ENCODE results near the gene ITGA7. TPM values are rescaled to one million over a fixed set of nuclear protein-coding genes. Genes with fewer than 3 reads are reported as not detected.

The ITGA7 gene
- total RNA-seq, 1 donor from 2014 or later = 4.0 TPM

GRCh38 chr12:55742719-55743405 lies 35.2 kb upstream of the ITGA7 start, which contains the start of gene GDF11:
Gene GDF11, plus strand, starts transcription at chr12:55743122. Its CDS starts 195 bp downstream, at chr12:55743317.
- Mint-ChIP-seq H3K27ac (ENCODE audit: unreplicated experiment) (peak within 1 kb of the TSS; percentile 82), H3K4me1 (ENCODE audit: unreplicated experiment) (peaks cover 30% of the 10 kb centered on the region), H3K36me3 (ENCODE audit: low read depth, unreplicated experiment) (no peaks in the 10 kb centered on the region), H3K4me3 (ENCODE audit: unreplicated experiment) (peak within 1 kb of the TSS; percentile 88), H3K9me3 (ENCODE audit: unreplicated experiment) (no peaks in the 10 kb centered on the region), H3K27me3 (ENCODE audit: unreplicated experiment) (peaks cover 8% of the 10 kb centered on the region)
- DNase-seq (ENCODE audit: low spot score) = peak; percentile 67
- no peak for TF ChIP-seq CTCF (IDR thresholded peaks at IDR 0.05; ENCODE audit: unreplicated experiment)

- peak overlapping the region; percentile 82 for H3K27ac Mint-ChIP-seq (ENCODE audit: unreplicated experiment)
- TF ChIP-seq CTCF (IDR thresholded peaks at IDR 0.05; ENCODE audit: unreplicated experiment) = no peak
- peak overlapping the region; percentile 88 for H3K4me3 Mint-ChIP-seq (ENCODE audit: unreplicated experiment)
- peaks cover 8% of the 10 kb centered on the region for H3K27me3 Mint-ChIP-seq (ENCODE audit: unreplicated experiment)
- peaks cover 38% of the 10 kb centered on the region for H3K4me1 Mint-ChIP-seq (ENCODE audit: unreplicated experiment)
- no peaks in the 10 kb centered on the region for H3K36me3 Mint-ChIP-seq (ENCODE audit: low read depth, unreplicated experiment)
- DNase-seq (ENCODE audit: low spot score) = no peak
- H3K9me3 Mint-ChIP-seq (ENCODE audit: unreplicated experiment) = no peaks in the 10 kb centered on the region
These were observed 34.4 kb upstream of the ITGA7 start for GRCh38 chr12:55741931-55742680.

GRCh38 chr12:55739025-55739378 lies 31.3 kb upstream of the ITGA7 start:
- Mint-ChIP-seq H3K4me3 (ENCODE audit: unreplicated experiment) (no peak overlapping the region), H3K27ac (ENCODE audit: unreplicated experiment) (peak overlapping the region; percentile 85)
- TF ChIP-seq CTCF (IDR thresholded peaks at IDR 0.05; ENCODE audit: unreplicated experiment) = peak; percentile 28

GRCh38 chr12:55738123-55739024 lies 30.7 kb upstream of the ITGA7 start:
- peak; percentile 90 for TF ChIP-seq CTCF (IDR thresholded peaks at IDR 0.05; ENCODE audit: unreplicated experiment)
- Mint-ChIP-seq H3K9me3 (ENCODE audit: unreplicated experiment) (no peaks in the 10 kb centered on the region), H3K36me3 (ENCODE audit: low read depth, unreplicated experiment) (no peaks in the 10 kb centered on the region), H3K4me3 (ENCODE audit: unreplicated experiment) (peak overlapping the region; percentile 83), H3K27me3 (ENCODE audit: unreplicated experiment) (peaks cover 8% of the 10 kb centered on the region), H3K4me1 (ENCODE audit: unreplicated experiment) (peaks cover 17% of the 10 kb centered on the region), H3K27ac (ENCODE audit: unreplicated experiment) (peak overlapping the region; percentile 85)
- DNase-seq (ENCODE audit: low spot score) = peak; percentile 85

More at GRCh38 chr12:55739025-55739378, 31.3 kb upstream of the ITGA7 start:
- Mint-ChIP-seq H3K4me1 (ENCODE audit: unreplicated experiment) (peaks cover 17% of the 10 kb centered on the region), H3K9me3 (ENCODE audit: unreplicated experiment) (no peaks in the 10 kb centered on the region), H3K27me3 (ENCODE audit: unreplicated experiment) (peaks cover 8% of the 10 kb centered on the region), H3K36me3 (ENCODE audit: low read depth, unreplicated experiment) (no peaks in the 10 kb centered on the region)
- no peak for DNase-seq (ENCODE audit: low spot score)

Measured in endothelial cell (in vitro differentiated cells).